HepG2 (cell line): ENCODE measurements around the gene CERS5.
A peak's percentile ranks its signal among the peaks of the same experiment; 100 is the strongest.

Experiments used
- CTCF ChIP-seq: sonication (generic); formaldehyde crosslinking; IDR thresholded peaks from 2 replicates; pipeline ENCODE4 v1.5.0; 2020; ENCODE audit warnings: mild to moderate bottlenecking, missing genetic modification reagents, moderate library complexity
- JUNB ChIP-seq: sonication (generic); formaldehyde crosslinking; IDR thresholded peaks from 2 replicates; pipeline ENCODE4 v1.8.0; 2022; ENCODE audit warnings: missing genetic modification reagents, mild to moderate bottlenecking, borderline replicate concordance
- PHF8 ChIP-seq: sonication (generic); formaldehyde crosslinking; IDR thresholded peaks from 2 replicates; pipeline ENCODE4 v1.5.0; 2020; ENCODE audit warnings: missing genetic modification reagents
- PLSCR1 ChIP-seq: sonication (generic); formaldehyde crosslinking; IDR thresholded peaks from 2 replicates; pipeline ENCODE4 v1.5.0; 2020; ENCODE audit warnings: missing genetic modification reagents, mild to moderate bottlenecking, borderline replicate concordance
- ZBTB21 ChIP-seq: sonication (generic); formaldehyde crosslinking; IDR thresholded peaks from 2 replicates; pipeline ENCODE4 v1.4.0; 2020; ENCODE audit warnings: missing genetic modification reagents
- ZNF407 ChIP-seq: sonication (generic); formaldehyde crosslinking; IDR thresholded peaks from one replicate; pipeline ENCODE4 v1.5.1; 2020; ENCODE audit warnings: mild to moderate bottlenecking, missing genetic modification reagents; ENCODE audit errors: not compliant biosample characterization
- ZNF616 ChIP-seq: sonication (generic); formaldehyde crosslinking; IDR thresholded peaks from 2 replicates; pipeline ENCODE4 v1.5.0; 2020; ENCODE audit warnings: low read depth, mild to moderate bottlenecking, missing genetic modification reagents

GRCh38 chr12:50103767-50104321 is 63.3 kb downstream of the CERS5 start, which contains the start of gene GPD1:
- TF ChIP-seq ZBTB21 (no peak), CTCF (peak; percentile 11; the same call in 1 of the 2 replicates), JUNB (CRISPR knock-in tag) (no peak), PHF8 (peak; percentile 25; the same call in 1 of the 2 replicates), ZNF616 (no peak), ZNF407 (CRISPR knock-in tag) (no peak), PLSCR1 (CRISPR knock-in tag) (no peak)
